ENCODE results near the gene MRPS27. TPM values are rescaled to one million over a fixed set of nuclear protein-coding genes. Genes with fewer than 3 reads are reported as not detected.
"Not testable (repeated sequence)": the region's sequence is repeated elsewhere in the genome, so short reads cannot be mapped to it uniquely, and the experiment has no call there.

MRPS27 gene
- total and polyA plus RNA-seq, 2 donors from 2014 or later: 40.0 to 50.8 TPM

GRCh38 chr5:72172786-72173185, 147.3 kb downstream of the MRPS27 start:
- intact Hi-C loops (cut with DNase I): no loop called here
- Histone ChIP-seq H3K27ac (ENCODE audit: low read depth in 2 of 2, low read length in 2 of 2) (no peak overlapping the region), H3K36me3 (ENCODE audit: control insufficient read depth in 2 of 3, insufficient read depth in 3 of 3, low read length in 3 of 3) (no peaks in the 10 kb centered on the region), H3K27me3 (ENCODE audit: control insufficient read depth, insufficient read depth, low read length) (no peaks in the 10 kb centered on the region), H3K9me3 (ENCODE audit: control insufficient read depth in 2 of 3, insufficient read depth in 1 of 3, low read length in 3 of 3) (no peaks in the 10 kb centered on the region), H3K9ac (ENCODE audit: low read length in 3 of 3) (no peak overlapping the region), H3K4me1 (ENCODE audit: control insufficient read depth in 2 of 3, insufficient read depth in 2 of 3, low read depth in 1 of 3, low read length in 3 of 3) (no peaks in the 10 kb centered on the region), H3K4me3 (ENCODE audit: low read length in 3 of 3) (no peak overlapping the region)
- DNase-seq (no peak), FAIRE-seq (no peak)
- no peak for TF ChIP-seq CTCF (IDR thresholded peaks at IDR 0.05; ENCODE audit: borderline replicate concordance, extremely low read depth, insufficient read depth)

- no peak overlapping the region for H3K4me3 ChIP-seq (ENCODE audit: low read length in 3 of 3)
- H3K27ac ChIP-seq (ENCODE audit: low read depth in 2 of 2, low read length in 2 of 2): no peak overlapping the region
- intact Hi-C loops (cut with DNase I): no loop called here
- H3K36me3 ChIP-seq (ENCODE audit: control insufficient read depth in 2 of 3, insufficient read depth in 3 of 3, low read length in 3 of 3): no peaks in the 10 kb centered on the region
- peaks cover 0 to 3% (median 0%) of the 10 kb centered on the region in 3 donors for H3K4me1 ChIP-seq (ENCODE audit: control insufficient read depth in 2 of 3, insufficient read depth in 2 of 3, low read depth in 1 of 3, low read length in 3 of 3)
- no peak for FAIRE-seq
- no peak for DNase-seq
- H3K27me3 ChIP-seq (ENCODE audit: control insufficient read depth, insufficient read depth, low read length): no peaks in the 10 kb centered on the region
- H3K9me3 ChIP-seq (ENCODE audit: control insufficient read depth in 2 of 3, insufficient read depth in 1 of 3, low read length in 3 of 3): no peaks in the 10 kb centered on the region
- TF ChIP-seq CTCF (IDR thresholded peaks at IDR 0.05; ENCODE audit: borderline replicate concordance, extremely low read depth, insufficient read depth): no peak
- H3K9ac ChIP-seq (ENCODE audit: low read length in 3 of 3): no peak overlapping the region
These were observed 148.4 kb downstream of the MRPS27 start for GRCh38 chr5:72171667-72172066.

GRCh38 chr5:72171181-72171580, 148.9 kb downstream of the MRPS27 start:
- H3K27me3 ChIP-seq (ENCODE audit: control insufficient read depth, insufficient read depth, low read length); H3K4me3 ChIP-seq (ENCODE audit: low read length in 3 of 3); intact Hi-C loops (cut with DNase I); H3K9ac ChIP-seq (ENCODE audit: low read length in 3 of 3); DNase-seq; H3K9me3 ChIP-seq (ENCODE audit: control insufficient read depth in 2 of 3, insufficient read depth in 1 of 3, low read length in 3 of 3); H3K36me3 ChIP-seq (ENCODE audit: control insufficient read depth in 2 of 3, insufficient read depth in 3 of 3, low read length in 3 of 3); H3K27ac ChIP-seq (ENCODE audit: low read depth in 2 of 2, low read length in 2 of 2); H3K4me1 ChIP-seq (ENCODE audit: control insufficient read depth in 2 of 3, insufficient read depth in 2 of 3, low read depth in 1 of 3, low read length in 3 of 3); FAIRE-seq: not testable (repeated sequence)

GRCh38 chr5:72170101-72170500, 149.9 kb downstream of the MRPS27 start:
- intact Hi-C loops (cut with DNase I): no loop called here
- no peak for TF ChIP-seq CTCF (IDR thresholded peaks at IDR 0.05; ENCODE audit: borderline replicate concordance, extremely low read depth, insufficient read depth)
- no peaks in the 10 kb centered on the region for H3K36me3 ChIP-seq (ENCODE audit: control insufficient read depth in 2 of 3, insufficient read depth in 3 of 3, low read length in 3 of 3)
- no peaks in the 10 kb centered on the region for H3K27me3 ChIP-seq (ENCODE audit: control insufficient read depth, insufficient read depth, low read length)
- no peak for FAIRE-seq
- H3K27ac ChIP-seq (ENCODE audit: low read depth in 2 of 2, low read length in 2 of 2): no peak overlapping the region
- DNase-seq: no peak
- no peak overlapping the region for H3K9ac ChIP-seq (ENCODE audit: low read length in 3 of 3)
- peaks cover 0 to 3% (median 0%) of the 10 kb centered on the region in 3 donors for H3K4me1 ChIP-seq (ENCODE audit: control insufficient read depth in 2 of 3, insufficient read depth in 2 of 3, low read depth in 1 of 3, low read length in 3 of 3)
- no peaks in the 10 kb centered on the region for H3K9me3 ChIP-seq (ENCODE audit: control insufficient read depth in 2 of 3, insufficient read depth in 1 of 3, low read length in 3 of 3)
- no peak overlapping the region for H3K4me3 ChIP-seq (ENCODE audit: low read length in 3 of 3)

Small RNAs within 50 kb of the gene (microRNA-seq; reads per million reads assigned to microRNA genes)
- gene MIR4803: not detected

Other genes starting within 250 kb of the MRPS27 start
- 57.0 TPM for gene MAP1B, start 212.8 kb downstream of the MRPS27 start, total RNA-seq
- gene MAP1B, start 212.8 kb downstream of the MRPS27 start, polyA plus RNA-seq (ENCODE audit: insufficient read depth, low read depth, low replicate concordance): 3.6 TPM
- gene PTCD2, start 133 bp upstream of the MRPS27 start, total RNA-seq: 9.8 TPM
- gene PTCD2, start 133 bp upstream of the MRPS27 start, polyA plus RNA-seq (ENCODE audit: insufficient read depth, low read depth, low replicate concordance): 7.2 TPM
- 8.1 TPM for gene ZNF366, start 187.2 kb upstream of the MRPS27 start, total RNA-seq
- gene ZNF366, start 187.2 kb upstream of the MRPS27 start, polyA plus RNA-seq (ENCODE audit: insufficient read depth, low read depth, low replicate concordance): 0.22 TPM